Fibroblast of lung (primary cell): Measurements from ENCODE around the gene ZDHHC14.

ENCODE experiments used
- EZH2 ChIP-seq: IDR thresholded peaks from 2 replicates; pipeline ENCODE4 v1.5.1; 2012; ENCODE audit warnings: low read length, control low read depth, mild to moderate bottlenecking; ENCODE audit errors: missing control alignments
- TF ChIP-seq, protein P1 (sequence below), 2 donors: IDR thresholded peaks in 1 of 2; conservative IDR thresholded peaks in 1 of 2; 1 replicate in 1 of 2; 2 replicates in 1 of 2; pipeline ENCODE4 v1.5.1; 2011 to 2012; ENCODE audit warnings: low read length in 2 of 2, control low read depth in 1 of 2, inconsistent platforms in 1 of 2, low read depth in 1 of 2, mild to moderate bottlenecking in 1 of 2

DNA sequence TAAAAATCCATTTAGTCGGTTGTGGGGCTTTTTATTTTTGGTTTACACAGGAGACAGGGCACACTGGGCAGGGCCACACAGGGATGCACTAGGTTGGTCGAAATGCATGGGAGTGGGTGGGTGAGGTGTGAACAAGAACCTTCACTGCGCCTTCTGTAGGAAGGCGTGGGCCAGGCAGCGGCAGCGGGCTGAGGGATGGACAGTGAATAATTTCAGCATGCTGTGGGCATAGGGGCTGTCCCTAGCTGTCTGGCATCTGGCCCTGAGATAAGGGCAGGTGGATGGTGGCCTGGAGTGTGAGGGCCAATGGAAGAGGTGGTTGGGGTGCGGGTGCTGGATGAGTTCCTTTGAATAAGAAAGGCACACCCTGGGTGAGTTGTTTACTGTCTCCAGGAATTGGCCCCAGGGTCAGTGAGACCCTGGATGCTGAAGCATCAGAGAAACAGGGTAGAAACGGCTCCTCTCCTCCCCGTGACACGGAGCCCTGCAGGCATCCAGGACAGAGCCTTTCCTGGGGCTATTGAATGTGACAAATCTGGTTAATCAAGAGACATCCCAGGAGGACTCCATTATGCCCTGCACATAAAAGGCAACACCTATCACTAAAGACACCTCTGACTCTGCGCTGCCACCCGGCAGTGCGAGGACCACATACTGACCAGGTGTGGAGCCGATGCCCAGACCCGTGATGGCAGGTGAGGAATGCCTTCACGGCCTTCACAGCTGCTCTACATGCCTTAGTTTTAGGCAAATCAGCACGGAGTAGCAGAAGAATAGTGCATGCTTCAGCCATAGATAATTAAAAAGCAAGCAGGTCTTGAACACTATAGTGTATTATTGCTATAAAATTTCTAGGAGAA lies 319.0 kb downstream of the ZDHHC14 start:
- TF ChIP-seq, protein P1, sequence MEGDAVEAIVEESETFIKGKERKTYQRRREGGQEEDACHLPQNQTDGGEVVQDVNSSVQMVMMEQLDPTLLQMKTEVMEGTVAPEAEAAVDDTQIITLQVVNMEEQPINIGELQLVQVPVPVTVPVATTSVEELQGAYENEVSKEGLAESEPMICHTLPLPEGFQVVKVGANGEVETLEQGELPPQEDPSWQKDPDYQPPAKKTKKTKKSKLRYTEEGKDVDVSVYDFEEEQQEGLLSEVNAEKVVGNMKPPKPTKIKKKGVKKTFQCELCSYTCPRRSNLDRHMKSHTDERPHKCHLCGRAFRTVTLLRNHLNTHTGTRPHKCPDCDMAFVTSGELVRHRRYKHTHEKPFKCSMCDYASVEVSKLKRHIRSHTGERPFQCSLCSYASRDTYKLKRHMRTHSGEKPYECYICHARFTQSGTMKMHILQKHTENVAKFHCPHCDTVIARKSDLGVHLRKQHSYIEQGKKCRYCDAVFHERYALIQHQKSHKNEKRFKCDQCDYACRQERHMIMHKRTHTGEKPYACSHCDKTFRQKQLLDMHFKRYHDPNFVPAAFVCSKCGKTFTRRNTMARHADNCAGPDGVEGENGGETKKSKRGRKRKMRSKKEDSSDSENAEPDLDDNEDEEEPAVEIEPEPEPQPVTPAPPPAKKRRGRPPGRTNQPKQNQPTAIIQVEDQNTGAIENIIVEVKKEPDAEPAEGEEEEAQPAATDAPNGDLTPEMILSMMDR (conservative IDR thresholded peaks at IDR 0.05 in 1 of 2, IDR thresholded peaks at IDR 0.05 in 1 of 2; ENCODE audit: low read depth in 1 of 2, low read length in 2 of 2) = no peak
- TF ChIP-seq EZH2 = no peak
